NCI-H524 (cell line): Measurements from ENCODE around the gene PET100.

Experiments used
- DNase-seq, 2 experiments: peaks; one replicate each; lab custom pipeline; 2025; lab: John Stamatoyannopoulos, UW

Gene PET100

DNA sequence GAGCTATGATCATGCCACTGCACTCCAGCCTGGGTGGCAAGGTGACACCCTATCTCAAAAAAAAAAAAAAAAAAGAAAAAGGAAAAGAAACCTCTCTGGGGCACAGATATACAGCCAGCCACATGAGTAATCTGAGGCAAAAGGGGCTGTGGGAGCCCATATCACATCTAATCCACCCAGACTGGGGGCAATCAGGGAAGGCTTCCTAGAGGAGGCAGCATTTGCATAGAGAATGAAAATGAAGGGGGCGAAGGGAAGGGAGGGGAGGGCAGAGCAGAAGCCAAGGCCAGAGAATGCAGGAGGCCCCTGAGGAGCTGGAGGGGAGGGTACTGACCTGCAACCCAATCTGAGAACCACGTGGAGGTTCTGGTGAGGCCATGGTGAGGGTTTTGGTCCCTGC lies 20.6 kb downstream of the PET100 start:
- DNase-seq: no peak

DNA sequence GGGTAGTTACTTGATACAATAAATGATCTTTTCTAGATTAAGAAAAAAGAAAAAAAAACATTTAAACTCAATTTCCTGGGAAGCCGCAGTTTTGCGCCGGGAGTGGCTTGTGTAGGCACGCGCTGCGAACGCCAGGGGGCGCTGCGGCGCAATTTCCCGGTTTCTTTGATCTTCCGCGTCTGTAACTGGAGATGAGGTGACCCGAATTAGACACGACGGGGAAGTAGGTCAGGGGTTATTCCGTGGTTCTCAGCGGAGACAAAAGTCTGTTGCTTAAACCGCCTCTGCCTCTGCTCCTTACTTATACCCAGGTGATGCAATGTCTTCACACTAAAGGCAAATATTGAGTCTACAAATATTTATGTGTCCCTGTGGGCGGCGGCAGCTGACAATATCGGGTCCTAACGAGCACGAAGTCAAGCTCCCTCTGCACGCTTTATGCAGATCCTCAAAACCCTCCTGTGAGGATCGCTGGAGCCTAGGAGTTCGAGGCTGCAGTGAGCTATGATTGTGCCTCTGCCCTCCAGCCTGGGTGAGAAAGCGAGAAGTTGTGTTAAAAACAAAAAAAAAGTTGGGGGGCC lies 22.6 kb downstream of the PET100 start:
- DNase-seq: peak; percentile 66 to 82

DNA sequence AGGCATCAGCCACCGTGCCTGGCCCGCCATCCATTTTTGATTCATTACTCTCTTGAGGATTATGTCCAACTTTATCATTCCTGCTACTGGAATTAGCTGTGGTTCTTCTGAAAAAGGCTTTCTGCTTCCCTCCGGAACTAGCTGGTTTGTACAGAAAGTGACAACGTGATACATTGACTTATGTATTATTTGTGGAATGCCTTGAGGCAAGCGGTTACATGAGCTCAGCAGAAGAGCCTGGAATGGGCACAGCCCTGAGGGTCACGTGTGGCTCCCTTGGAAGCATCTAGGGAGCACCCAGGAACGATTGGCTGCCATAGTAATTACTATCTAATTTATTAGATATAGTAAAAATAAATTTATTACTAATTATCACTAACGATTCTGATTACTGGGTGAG lies 24.8 kb downstream of the PET100 start:
- DNase-seq: no peak

DNA sequence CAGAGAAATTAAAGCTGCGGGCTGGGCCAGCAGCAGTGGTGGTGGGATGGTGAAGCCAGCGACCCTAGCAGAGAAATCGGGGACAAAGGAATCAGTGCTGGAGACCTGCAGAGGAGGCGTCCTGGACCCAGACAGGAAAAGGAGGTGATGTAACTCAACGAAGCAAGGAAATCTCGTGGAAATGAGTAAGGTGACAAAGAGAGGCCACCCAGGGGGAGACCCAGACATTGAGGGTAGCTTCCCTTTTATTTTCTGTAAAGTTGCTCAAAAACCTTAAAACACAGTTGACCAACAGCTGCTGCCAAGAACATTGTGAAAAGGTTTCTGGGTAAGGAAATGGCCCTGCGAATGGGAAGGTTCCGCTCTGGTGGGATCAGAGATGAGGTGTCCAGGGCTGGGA lies 26.0 kb downstream of the PET100 start:
- DNase-seq: no peak

DNA sequence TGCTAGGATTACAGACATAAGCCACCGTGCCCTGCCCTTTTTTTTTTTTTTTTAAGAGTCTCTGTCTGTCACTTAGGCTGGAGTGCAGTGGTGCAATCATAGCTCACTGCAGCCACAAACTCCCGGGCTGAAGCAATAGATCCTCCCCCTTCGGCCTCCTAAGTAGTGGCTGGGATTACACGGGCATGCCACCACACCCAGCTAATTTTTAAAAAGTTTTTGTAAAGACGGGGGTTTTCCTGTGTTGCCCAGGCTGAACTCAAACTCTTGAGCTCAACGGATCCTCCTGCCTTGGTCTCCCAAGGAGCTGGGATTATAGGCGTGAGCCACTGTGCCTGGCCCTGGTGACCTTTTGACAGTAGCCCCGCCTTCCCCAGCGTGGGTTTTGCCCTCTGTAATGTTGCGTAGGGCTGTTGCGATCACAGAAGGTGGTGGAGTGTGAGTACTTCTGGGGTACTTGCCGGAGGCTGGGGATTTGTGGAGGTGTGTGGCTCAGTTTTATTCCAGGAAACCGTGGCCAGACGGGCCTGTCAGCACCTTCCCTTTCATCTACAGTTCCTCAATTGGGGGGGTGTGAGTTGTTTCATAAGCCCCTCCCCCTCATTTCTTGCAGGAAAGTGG lies 27.6 kb downstream of the PET100 start:
- no peak for DNase-seq

DNA sequence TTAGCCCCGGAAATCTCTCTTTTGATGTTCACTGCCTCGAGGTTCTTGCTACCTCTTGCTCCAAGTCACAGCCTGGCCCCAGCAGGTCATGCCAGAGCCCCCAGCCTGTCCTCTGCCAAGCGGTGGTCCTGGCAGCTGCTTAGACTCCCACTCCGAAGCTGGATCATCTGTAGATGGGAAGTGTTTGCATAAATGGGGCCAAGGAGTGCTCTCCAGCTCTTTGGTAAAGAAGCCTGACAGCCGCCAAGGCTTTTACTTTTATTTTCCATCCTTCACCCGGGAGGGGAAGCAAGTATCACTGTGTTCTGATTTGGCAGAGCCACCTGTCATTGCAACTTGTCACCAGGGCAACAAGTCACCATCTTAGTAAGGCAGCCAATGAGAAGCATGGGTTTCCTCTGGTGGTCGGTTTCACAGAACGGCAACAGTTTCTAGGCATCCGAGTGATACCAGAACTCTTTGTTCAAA lies 28.7 kb downstream of the PET100 start:
- peak; percentile 66 to 84 for DNase-seq

DNA sequence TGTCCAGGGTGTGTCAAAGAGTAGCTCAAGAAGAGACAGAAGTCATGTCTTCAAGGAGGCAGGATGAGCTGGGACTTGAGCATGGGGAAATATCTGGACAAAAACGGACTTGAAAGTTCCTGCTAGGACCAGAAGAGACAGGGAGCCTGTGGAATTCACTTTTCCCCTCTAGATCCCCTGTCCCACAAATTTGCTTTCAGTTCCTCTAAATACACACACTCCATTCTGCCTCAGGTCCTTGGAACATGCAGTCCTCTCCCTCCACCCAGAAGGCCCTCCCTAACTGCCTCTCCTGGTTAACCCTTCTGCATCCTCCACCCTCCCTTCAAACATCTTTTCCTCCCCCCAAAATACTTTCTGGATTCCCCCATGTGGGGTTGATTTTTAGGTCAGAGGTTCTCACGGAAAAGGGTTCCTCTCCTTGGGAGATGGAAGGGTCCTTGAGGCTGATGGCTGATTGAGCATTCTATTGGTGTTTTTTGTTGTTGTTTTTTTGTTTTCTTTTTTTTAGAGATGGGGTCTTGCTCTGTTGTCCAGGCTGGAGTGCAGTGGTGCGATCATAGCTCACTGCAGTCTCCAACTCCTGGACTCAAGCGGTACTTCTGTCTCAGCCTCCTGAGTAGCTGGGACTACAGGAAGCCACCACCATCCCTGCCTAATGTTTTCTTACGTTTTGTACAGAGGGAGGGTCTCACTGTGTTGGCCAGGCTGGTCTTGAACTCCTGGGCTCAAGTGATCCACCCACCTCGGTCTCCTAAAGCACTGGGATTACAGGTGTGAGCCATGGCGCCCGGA lies 32.3 kb downstream of the PET100 start:
- DNase-seq: no peak

DNA sequence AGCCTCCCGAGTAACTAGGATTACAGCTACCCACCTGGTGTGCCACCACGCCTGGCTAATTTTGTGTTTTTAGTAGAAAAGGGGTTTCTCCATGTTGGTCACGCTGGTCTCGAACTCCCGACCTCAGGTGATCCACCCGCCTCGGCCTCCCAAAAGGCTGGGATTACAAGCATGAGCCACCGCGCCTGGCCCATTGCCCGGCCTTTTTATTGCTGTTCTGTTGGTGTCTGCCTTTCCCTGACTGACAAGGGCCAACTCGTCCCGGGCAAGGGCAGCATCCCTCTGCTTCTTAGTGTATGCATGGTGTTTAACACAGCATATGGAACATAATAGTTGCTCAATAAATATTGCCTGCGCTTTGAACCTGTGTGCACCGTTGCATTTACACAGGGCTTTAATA lies 33.1 kb downstream of the PET100 start:
- DNase-seq: no peak

DNA sequence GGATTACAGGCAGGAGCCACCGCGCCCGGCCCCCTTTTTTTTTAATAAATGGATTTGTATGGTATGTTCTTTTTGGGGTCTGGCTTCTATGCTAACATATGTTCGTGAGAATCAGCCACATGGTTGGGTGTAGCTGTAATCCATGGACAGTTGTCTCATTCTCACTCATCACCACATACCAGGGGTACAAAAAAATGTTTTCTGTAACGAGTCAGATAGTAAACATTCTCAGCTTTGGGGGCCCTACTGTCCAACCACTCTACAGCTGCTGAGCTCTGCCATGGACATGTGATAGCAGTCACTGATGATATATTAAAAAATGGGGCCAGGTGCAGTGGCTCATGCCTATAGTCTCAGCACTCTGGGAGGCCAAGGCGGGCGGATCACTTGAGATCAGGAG lies 34.1 kb downstream of the PET100 start:
- DNase-seq: no peak

DNA sequence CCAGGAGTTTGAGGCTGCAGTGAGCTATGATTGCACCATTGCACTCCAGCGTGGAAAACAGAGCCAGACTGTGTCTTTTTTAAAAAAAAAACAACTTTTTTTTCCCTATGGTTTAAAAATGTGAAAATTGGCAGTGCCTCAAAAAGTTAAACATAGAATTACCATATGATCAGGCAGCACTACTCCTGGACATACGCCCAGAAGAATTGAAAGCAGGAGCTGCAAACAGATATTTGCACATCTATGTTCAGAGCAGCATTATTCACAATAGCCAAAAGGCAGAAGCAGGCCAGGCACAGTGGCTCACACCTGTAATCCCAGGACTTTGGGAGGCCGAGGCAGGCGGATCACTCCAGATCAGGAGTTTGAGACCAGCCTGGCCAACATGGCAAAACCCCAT lies 35.5 kb downstream of the PET100 start:
- DNase-seq: no peak

DNA sequence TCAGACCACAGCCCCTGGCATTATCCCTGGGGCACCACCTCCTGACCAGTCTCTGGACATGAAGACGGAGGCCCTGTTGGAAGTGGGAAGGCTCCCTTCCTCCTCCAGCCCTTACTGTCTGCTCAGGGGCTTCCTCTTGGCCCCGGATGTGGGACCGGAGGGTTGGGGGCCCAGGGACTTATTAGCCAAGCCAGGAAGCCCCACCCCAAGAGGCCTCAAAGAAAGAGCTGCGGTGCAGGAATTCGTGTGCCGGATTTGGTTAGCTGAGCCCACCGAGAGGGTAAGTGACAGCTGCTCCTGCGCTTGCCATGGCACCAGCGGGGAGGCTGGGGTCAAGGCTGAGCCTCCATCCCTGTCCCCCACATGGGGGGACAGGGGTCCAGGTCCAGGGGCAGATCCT lies 39.2 kb downstream of the PET100 start, which contains the start of gene RETN:
Gene RETN (plus strand): TSS at position 208 of the 400 bp plus-strand sequence. CDS start 278 bp downstream, outside the sequence.
- no peak for DNase-seq

DNA sequence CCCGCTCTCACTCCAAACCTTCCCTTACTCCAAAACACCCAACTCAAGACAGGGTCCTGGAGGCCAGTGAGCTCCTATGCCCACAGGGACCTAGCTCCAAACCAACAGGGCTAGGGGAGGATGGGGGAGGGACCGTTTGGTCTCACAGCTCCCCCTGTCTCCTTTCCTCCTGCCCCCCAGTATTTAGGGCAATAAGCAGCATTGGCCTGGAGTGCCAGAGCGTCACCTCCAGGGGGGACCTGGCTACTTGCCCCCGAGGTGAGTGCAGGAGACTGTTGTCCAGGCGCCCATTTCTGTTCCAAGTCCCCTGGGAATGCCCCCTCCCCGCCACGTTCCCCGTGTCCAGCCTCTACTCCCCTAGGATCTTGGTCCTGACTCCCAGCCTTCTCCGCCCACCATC lies 40.0 kb downstream of the PET100 start:
- DNase-seq: no peak

DNA sequence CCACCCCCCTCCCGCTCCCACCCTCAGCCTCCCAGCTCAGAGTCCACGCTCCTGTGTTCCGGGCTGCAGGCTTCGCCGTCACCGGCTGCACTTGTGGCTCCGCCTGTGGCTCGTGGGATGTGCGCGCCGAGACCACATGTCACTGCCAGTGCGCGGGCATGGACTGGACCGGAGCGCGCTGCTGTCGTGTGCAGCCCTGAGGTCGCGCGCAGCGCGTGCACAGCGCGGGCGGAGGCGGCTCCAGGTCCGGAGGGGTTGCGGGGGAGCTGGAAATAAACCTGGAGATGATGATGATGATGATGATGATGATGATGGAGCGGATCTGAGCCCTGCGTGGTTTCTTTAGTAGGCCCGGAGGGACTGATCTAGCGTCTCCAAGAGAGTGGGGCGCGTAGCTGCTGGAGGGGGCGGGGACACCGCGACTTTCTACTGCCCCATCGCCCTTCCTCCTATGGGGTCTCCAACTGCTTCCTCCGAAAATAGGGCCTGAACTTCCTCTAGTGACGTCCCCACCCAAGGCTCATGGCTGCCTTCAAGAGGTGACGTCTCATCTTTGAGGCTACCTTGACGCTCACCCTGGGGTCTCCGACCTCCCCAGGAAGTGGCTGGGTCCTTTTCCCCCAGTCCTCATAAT lies 40.7 kb downstream of the PET100 start:
- DNase-seq: peak in 1 of 2 experiments; percentile 44

DNA sequence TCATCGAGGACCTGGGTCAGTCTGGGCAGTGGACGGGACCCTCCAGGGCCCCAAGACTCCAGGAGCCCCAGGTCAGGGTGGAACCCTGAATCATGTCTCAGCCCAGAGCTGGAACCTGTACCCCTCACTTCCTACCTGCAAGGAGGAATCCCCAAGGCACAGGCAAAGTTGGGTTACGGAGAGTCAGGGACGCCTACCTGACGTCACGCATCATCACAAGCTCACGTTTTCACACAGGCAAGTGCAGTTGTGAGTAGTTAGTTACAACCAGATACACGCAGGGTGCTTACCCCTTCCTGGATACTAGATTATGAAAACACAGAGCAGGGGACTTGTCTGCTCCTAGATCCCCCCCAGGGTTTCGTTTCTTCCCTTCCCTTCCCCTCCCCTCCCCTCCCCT lies 41.2 kb downstream of the PET100 start:
- no peak for DNase-seq

DNA sequence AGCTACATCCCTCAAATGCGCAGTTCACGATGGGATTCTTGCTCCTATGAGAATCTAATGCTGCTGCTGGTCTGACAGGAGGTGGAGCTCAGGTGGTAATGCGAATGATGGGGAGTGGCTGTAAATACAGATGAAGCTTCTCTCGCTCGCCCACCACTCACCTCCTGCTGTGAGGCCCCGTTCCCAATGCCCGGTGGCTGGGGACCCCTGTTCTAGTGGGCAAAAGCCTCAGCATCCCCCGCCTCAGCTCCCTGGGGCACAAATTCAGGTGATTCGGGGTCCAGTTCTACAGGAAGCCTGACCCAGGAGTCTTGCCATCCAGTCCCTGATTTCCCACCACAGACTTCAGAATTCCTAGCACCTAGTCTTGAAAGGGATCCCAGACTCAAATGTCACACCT lies 42.9 kb downstream of the PET100 start:
- no peak for DNase-seq

DNA sequence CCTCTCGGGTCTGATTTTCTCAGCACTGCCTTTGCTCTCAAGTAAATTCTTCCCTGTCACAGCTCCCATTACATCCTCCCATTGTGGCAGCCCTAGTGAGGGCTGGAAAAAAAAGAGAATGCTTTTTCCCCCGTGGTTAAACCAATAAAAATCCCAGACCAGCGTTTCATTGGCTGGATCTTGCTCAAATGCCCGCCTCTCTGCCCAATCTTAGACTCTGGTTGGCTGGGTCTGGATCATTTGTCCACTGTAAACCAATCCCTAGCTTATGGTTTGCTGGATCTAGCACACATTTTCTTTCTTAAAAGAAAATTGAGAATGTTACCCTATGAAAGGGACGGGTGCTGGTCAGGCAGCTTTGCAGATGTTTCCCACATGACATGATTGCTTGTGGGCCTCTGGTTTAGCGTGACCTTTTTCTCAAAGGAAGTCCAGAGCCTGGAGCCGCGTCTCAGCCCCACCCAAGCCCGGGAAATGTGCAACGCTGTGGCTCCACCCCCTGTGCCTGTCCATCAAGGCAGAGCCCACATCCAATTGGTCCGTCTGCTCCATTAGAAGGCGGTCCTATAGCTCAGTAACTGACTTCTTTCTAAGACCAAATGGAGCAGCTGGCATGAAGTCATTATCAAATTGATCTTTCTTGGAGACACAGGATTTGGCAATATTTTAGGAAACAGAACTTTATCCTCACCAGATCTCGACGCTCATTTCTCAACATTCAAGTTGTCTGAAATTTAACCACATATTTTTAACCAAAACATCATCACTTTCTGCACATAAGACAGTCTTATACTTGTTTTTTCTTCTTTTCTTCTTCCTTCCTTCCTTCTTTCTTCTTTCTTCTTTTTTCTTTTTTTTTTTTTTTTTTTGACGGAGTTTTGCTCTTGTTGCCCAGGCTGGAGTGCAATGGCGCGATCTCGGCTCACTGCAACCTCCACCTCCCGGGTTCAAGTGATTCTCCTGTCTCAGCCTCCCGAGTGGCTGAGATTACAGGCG lies 44.7 kb downstream of the PET100 start:
- DNase-seq: peak; percentile 63 to 85

DNA sequence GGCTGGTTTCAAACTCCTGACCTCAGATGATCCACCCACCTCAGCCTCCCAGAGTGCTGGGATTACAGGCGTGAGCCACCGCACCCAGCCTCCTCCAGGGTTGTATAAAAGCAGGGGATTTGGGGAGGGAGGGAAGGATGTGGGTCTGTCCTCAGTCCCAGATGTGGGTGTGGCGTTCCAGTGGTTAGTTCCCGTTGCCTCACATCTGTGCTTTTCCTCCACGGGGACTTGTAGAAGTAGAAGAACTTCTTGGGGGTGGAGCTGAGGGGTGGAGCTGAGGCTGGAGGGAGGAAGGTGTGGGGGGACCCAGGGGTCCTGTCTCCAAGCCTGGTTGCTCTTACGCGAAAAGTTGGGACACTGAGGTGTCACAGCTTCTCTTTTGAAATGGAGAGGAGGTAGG lies 46.8 kb downstream of the PET100 start:
- no peak for DNase-seq

DNA sequence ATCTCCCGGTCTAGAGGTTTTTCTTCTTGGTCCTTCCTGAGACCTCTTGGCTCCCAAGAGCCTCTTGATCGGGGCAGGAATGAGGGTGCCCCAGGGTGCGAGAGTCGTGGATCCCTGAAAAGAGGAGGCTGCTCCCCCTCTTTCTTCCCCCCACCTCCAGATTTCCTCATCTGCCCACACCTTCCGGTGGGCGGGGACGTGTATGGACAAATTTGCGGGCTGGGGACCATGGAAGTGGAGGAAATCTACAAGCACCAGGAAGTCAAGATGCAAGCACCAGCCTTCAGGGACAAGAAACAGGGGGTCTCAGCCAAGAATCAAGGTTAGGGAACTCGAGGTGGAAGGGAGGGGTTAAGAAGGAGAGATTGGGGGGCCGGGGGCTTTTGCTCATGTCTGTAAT lies 47.3 kb downstream of the PET100 start, which contains the start of gene MCEMP1:
Gene MCEMP1 (plus strand): TSS at position 237 of the 400 bp plus-strand sequence. CDS start 31 bp downstream, at position 268.
- DNase-seq: no peak

DNA sequence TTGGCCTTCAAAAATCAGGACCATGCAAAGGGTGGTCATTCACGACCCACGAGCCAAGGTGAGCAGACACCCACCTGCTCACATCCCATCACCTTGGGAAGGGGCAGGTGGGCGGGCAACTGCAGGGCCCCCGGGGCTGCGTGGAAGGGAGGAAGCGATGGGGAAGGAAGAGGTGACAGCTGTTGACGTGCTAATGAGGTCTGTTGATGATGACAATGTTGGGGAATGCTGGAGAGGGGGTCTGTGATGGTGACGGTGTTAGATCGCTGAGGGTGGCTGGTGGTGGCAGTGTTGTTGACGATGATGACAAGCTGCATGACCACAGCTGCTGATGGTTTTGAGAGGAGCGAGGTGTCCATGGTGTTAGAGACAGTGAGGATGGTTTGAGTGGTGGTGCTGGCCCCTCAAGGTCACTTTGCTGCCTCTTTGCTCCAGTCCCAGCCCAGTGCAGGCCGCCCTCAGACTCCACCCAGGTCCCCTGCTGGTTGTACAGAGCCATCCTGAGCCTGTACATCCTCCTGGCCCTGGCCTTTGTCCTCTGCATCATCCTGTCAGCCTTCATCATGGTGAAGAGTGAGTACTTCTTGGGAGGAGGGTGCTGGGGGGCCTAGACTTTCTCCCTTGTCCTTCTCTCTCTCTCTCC lies 48.2 kb downstream of the PET100 start:
- no peak for DNase-seq

DNA sequence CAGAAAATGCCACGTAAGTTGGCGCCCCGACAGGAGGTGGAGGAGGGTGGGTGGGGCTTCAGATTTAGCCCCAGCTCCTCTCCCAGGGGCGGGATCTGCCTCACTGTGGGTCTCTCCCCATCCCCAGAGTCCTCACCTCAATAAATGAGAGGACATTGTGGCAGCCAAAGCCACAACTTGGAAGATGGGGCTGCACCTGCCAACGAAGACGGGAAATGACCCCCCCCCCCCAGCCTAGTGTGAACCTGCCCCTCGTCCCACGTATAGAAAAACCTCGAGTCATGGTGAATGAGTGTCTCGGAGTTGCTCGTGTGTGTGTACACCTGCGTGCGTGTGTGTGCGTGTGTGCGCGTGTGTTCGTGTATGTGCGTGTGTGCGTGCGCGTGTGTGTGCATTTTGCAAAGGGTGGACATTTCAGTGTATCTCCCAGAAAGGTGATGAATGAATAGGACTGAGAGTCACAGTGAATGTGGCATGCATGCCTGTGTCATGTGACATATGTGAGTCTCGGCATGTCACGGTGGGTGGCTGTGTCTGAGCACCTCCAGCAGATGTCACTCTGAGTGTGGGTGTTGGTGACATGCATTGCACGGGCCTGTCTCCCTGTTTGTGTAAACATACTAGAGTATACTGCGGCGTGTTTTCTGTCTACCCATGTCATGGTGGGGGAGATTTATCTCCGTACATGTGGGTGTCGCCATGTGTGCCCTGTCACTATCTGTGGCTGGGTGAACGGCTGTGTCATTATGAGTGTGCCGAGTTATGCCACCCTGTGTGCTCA lies 49.6 kb downstream of the PET100 start:
- DNase-seq: peak; percentile 66 to 89
